Measurements from ENCODE around the gene WWOX. TPM values are rescaled to one million over a fixed set of nuclear protein-coding genes. Genes with fewer than 3 reads are reported as not detected.

The WWOX gene
- total RNA-seq, 1 donor from 2014 or later, result 29.6 TPM

DNA sequence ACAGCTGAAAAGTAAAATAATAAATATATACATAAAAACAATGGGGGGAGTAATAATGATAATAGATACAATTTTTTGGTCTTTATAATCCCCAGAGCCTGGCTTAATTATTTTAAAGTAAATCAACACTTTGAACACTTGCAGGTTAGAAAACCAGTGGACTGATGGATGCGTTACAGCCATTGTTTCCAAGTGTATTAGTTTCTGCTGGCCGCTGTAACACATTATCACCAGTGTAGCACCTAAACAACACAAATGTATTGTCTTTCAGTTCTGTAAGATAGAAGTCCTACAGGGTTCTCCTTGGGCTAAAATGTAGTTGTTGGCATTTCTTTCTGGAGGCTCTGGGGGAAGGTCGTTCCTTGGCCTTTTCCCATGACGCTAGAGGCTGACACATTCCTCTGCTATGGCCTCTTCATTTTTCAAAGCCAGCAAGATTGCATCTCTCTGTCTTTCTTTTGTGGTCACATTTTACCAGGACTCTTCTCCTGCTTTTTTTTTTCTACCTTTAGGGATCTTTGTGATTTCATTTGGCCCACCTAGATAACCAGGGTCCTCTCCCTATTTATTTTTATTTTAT, 116.8 kb downstream of the WWOX start:
- DNase-seq (ENCODE audit: low read depth), result no peak
- TF ChIP-seq, protein P1, sequence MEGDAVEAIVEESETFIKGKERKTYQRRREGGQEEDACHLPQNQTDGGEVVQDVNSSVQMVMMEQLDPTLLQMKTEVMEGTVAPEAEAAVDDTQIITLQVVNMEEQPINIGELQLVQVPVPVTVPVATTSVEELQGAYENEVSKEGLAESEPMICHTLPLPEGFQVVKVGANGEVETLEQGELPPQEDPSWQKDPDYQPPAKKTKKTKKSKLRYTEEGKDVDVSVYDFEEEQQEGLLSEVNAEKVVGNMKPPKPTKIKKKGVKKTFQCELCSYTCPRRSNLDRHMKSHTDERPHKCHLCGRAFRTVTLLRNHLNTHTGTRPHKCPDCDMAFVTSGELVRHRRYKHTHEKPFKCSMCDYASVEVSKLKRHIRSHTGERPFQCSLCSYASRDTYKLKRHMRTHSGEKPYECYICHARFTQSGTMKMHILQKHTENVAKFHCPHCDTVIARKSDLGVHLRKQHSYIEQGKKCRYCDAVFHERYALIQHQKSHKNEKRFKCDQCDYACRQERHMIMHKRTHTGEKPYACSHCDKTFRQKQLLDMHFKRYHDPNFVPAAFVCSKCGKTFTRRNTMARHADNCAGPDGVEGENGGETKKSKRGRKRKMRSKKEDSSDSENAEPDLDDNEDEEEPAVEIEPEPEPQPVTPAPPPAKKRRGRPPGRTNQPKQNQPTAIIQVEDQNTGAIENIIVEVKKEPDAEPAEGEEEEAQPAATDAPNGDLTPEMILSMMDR (conservative IDR thresholded peaks at IDR 0.05; ENCODE audit: low read depth, low read length), result no peak

DNA sequence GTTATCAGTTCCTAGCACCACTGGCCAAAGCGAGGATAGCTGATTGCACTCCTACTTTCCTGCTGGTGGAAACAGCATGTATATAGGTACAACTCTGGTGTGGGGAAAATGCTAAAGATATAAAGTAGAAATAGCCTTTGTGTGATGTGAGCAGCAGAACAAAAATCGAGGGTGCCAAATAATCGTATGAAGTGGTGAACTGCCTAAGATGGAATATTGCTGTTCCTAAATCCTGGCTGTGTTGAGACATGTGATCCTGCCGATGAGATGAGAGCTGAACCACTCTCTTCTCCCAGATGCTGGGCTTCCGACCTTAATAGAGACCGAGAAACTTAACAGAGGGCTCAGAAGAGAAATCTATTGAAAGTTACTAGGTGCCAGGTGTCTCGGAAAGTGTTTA, 117.8 kb downstream of the WWOX start:
- H3K4me3 ChIP-seq (ENCODE audit: low read depth, low read length), result no peak overlapping the region
- TF ChIP-seq, protein P1 (conservative IDR thresholded peaks at IDR 0.05; ENCODE audit: low read depth, low read length), result no peak
- no peak for DNase-seq (ENCODE audit: low read depth)

More for the DNA sequence above, 116.8 kb downstream of the WWOX start:
- H3K4me3 ChIP-seq (ENCODE audit: low read depth, low read length), result no peak overlapping the region

DNA sequence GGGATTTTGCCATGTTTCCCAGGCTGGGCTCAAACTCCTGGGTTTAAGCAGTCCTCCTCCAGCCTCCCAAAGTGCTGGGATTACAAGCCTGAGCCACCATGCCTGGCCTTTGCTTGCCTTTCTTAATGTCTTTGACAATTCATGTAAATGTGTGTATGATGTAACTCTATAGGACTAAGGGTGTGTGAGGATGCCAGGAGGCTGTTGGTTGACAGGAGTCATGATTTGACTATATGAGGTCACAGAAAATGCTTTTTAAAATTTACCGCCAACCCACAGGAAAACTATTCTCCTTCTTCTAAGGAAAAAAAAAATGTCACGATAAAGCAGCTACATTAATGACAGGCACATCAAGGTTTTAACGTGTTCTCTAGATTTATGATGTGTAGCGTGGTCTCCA, 118.8 kb downstream of the WWOX start:
- TF ChIP-seq, protein P1 (conservative IDR thresholded peaks at IDR 0.05; ENCODE audit: low read depth, low read length), result no peak
- DNase-seq (ENCODE audit: low read depth), result no peak
- H3K4me3 ChIP-seq (ENCODE audit: low read depth, low read length), result no peak overlapping the region

DNA sequence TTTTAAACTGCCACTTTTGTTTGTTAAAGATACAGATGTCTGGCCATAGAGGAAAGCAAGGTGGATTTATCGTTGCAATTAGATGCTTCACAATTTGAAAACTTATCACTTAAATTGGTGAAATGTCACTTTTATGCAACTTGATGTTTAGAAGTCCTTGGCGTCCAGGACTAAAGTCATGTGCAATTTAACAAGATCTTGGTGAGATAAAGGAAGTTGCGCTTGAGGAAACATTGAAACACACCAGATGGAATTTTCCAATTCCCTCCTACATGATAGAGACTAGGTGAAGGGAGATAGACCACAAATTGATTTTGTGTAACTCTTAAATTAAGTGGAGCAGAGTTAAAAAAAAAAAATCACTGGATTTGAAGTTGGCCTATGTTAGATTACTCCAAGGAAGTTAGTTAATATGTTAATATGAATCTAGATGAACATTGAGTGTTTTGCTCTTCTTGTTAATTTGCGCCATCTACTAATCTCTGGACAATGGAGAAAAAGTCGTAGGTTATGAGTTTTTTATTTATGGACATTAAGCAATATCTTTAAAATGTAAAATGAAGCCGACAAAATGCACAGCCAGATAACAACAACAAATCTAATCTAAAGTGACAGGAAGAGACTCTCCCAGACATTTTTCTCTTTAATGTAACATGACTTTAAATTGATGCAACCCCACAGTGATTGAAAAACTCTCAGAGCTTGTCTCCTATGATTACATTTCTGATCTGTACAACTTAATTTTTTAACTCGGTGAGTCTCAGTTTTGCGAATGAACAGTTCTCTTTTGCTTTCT, 119.6 kb downstream of the WWOX start:
- no peak overlapping the region for H3K4me3 ChIP-seq (ENCODE audit: low read depth, low read length)
- TF ChIP-seq, protein P1 (conservative IDR thresholded peaks at IDR 0.05; ENCODE audit: low read depth, low read length), result no peak
- no peak for DNase-seq (ENCODE audit: low read depth)

DNA sequence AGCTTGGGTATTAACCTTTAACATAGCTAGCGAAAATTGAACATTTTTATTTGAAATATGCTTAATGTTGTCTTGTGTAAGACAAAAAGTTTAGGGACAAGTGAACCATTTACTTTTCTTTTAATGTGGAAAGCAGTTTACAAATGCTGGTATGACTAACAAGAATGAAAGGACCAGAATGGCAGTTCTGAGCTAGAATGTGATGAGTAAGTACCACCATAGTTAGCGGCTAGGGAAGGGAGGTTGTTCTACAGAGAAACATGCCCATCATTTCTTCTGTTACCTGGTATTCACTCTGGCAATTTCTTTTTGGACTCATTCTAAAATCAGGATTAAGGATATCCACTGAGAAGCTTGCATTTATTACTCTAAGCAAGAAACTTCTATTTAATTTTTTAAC, 121.1 kb downstream of the WWOX start:
- TF ChIP-seq, protein P1 (conservative IDR thresholded peaks at IDR 0.05; ENCODE audit: low read depth, low read length), result no peak
- no peak for DNase-seq (ENCODE audit: low read depth)
- H3K4me3 ChIP-seq (ENCODE audit: low read depth, low read length), result no peak overlapping the region

DNA sequence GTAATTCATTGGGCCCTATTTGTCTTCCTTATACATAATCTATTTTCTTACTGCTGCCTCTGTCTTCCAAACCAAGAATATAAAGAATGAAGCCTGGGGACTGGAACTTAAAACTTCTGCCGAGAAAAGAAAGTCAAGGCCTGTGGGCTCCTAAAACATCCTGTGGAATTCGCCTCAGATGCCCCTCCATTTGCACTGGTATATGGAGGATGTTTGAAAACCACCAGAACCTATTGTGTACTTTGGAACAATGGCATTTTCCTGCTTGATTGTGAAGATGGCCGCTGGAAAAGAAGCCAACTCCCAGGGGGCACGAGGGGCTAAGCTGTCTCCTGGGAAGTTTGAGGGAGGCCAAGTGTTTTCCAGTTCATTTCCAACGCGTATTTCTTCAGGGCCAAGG, 122.4 kb downstream of the WWOX start:
- DNase-seq (ENCODE audit: low read depth), result no peak
- TF ChIP-seq, protein P1 (conservative IDR thresholded peaks at IDR 0.05; ENCODE audit: low read depth, low read length), result no peak
- no peak overlapping the region for H3K4me3 ChIP-seq (ENCODE audit: low read depth, low read length)

Measured in epithelial cell of proximal tubule (primary cell).